NCI-H128 (cell line): ENCODE results near the gene ACO1.

Experiments used
- DNase-seq: peaks from one replicate; lab custom pipeline; 2025; ENCODE audit not compliant: unreplicated experiment; lab: John Stamatoyannopoulos, UW

ACO1 gene

GRCh38 chr9:32414856-32415255 is 30.4 kb downstream of the ACO1 start:
- no peak for DNase-seq

GRCh38 chr9:32419921-32420320 is 35.5 kb downstream of the ACO1 start:
- DNase-seq, result no peak

GRCh38 chr9:32422237-32422806 is 37.9 kb downstream of the ACO1 start:
- no peak for DNase-seq

- DNase-seq, result no peak
These were observed 38.9 kb downstream of the ACO1 start for GRCh38 chr9:32423371-32423770.

- DNase-seq, result no peak
These were observed 40.2 kb downstream of the ACO1 start for GRCh38 chr9:32424616-32425015.

- no peak for DNase-seq
These were observed 42.0 kb downstream of the ACO1 start for GRCh38 chr9:32426278-32426939.

GRCh38 chr9:32427111-32427873 is 42.8 kb downstream of the ACO1 start:
- no peak for DNase-seq

- DNase-seq, result no peak
These were observed 46.3 kb downstream of the ACO1 start for GRCh38 chr9:32430720-32431119.

- DNase-seq, result no peak
These were observed 46.8 kb downstream of the ACO1 start for GRCh38 chr9:32431196-32431595.

GRCh38 chr9:32431940-32432555 is 47.6 kb downstream of the ACO1 start:
- no peak for DNase-seq

GRCh38 chr9:32434892-32435291 is 50.4 kb downstream of the ACO1 start:
- no peak for DNase-seq

GRCh38 chr9:32441678-32442077 is 57.2 kb downstream of the ACO1 start:
- no peak for DNase-seq

GRCh38 chr9:32442433-32442832 is 58.0 kb downstream of the ACO1 start:
- DNase-seq, result no peak

GRCh38 chr9:32449969-32450368 is 65.5 kb downstream of the ACO1 start:
- no peak for DNase-seq

- no peak for DNase-seq
These were observed 69.8 kb downstream of the ACO1 start for GRCh38 chr9:32454280-32454679.

- no peak for DNase-seq
These were observed 71.3 kb downstream of the ACO1 start for GRCh38 chr9:32455738-32456137.

GRCh38 chr9:32456564-32456963 is 72.1 kb downstream of the ACO1 start:
- no peak for DNase-seq

GRCh38 chr9:32463500-32464293 is 79.3 kb downstream of the ACO1 start:
- no peak for DNase-seq

GRCh38 chr9:32468740-32469139 is 84.3 kb downstream of the ACO1 start:
- DNase-seq, result no peak

- DNase-seq, result no peak
These were observed 87.9 kb downstream of the ACO1 start for GRCh38 chr9:32472344-32472743.

GRCh38 chr9:32483343-32483742 is 98.9 kb downstream of the ACO1 start:
- no peak for DNase-seq
